OCI-LY7 (cell line): ENCODE measurements around the gene SRGN. TPM values are rescaled to one million over a fixed set of nuclear protein-coding genes. Genes with fewer than 3 reads are reported as not detected.

Experiments
- BruUV-seq: library from RNA; stranded (reverse); fragments of 400-500 nt; replicated peaks from 2 replicates; lab custom pipeline; 2021; lab: Mats Ljungman, UMichigan
- CTCF ChIA-PET: fragments of 300-600 bp; sonication (Branson Sonifier 250); formaldehyde crosslinking; loops from one replicate; lab custom pipeline; 2022; ENCODE audit warnings: antibody characterized with exemption; ENCODE audit not compliant: unreplicated experiment; lab: Charles Lee
- POLR2A ChIA-PET: fragments of 300-600 bp; sonication (Branson Sonifier 250); formaldehyde crosslinking; loops from one replicate; lab custom pipeline; 2022; ENCODE audit warnings: antibody characterized with exemption; lab: Charles Lee
- DNase-seq: peaks from one replicate; pipeline ENCODE4 v3.0.0-alpha.2; 2015; ENCODE audit warnings: low spot score
- H2AFZ ChIP-seq: fragments of 200-600 bp; sonication (generic), shearing (Covaris generic); 2 replicates; pipeline ENCODE4 v1.6.1; 2014; ENCODE audit warnings: mild to moderate bottlenecking, antibody characterized with exemption, low read length, moderate library complexity
- H3K27ac ChIP-seq: fragments of 200-600 bp; sonication (generic); 2 replicates; pipeline ENCODE4 v1.5.1; 2014; ENCODE audit warnings: mixed run types, low read depth, mild to moderate bottlenecking, moderate library complexity, low read length, inconsistent platforms; ENCODE audit not compliant: poor library complexity, severe bottlenecking
- H3K36me3 ChIP-seq: fragments of 200-600 bp; sonication (generic); 2 replicates; pipeline ENCODE4 v1.6.1; 2014; ENCODE audit warnings: mild to moderate bottlenecking, antibody characterized with exemption, low read length, moderate library complexity, mixed read lengths; ENCODE audit not compliant: insufficient read depth
- H3K4me1 ChIP-seq: fragments of 200-600 bp; sonication (generic); 2 replicates; pipeline ENCODE4 v1.5.1; 2014; ENCODE audit warnings: mild to moderate bottlenecking, low read length; ENCODE audit not compliant: insufficient read depth, poor library complexity, severe bottlenecking
- H3K4me2 ChIP-seq: fragments of 200-600 bp; sonication (generic); 2 replicates; pipeline ENCODE4 v1.6.1; 2014; ENCODE audit warnings: mild to moderate bottlenecking, low read length
- H3K4me3 ChIP-seq: fragments of 200-600 bp; sonication (generic); 2 replicates; pipeline ENCODE4 v1.5.1; 2014; ENCODE audit warnings: mild to moderate bottlenecking, low read depth, low read length; ENCODE audit not compliant: poor library complexity, severe bottlenecking
- H3K79me2 ChIP-seq: fragments of 200-600 bp; sonication (generic); 2 replicates; pipeline ENCODE4 v1.6.1; 2016; ENCODE audit warnings: low read depth, mild to moderate bottlenecking, low read length, moderate library complexity, mixed read lengths; ENCODE audit not compliant: insufficient read depth
- H3K9me2 ChIP-seq: fragments of 200-600 bp; sonication (generic); 2 replicates; pipeline ENCODE4 v1.6.1; 2016; ENCODE audit warnings: mild to moderate bottlenecking, low read length, mixed read lengths; ENCODE audit not compliant: insufficient read depth
- H3K9me3 ChIP-seq: fragments of 200-600 bp; sonication (generic); 2 replicates; pipeline ENCODE4 v1.6.1; 2014; ENCODE audit warnings: mild to moderate bottlenecking, mixed run types, low read length, mixed read lengths
- H4K20me1 ChIP-seq: fragments of 200-600 bp; sonication (generic); 2 replicates; pipeline ENCODE4 v1.6.1; 2014; ENCODE audit warnings: mild to moderate bottlenecking, antibody characterized with exemption, low read length, moderate library complexity, mixed read lengths; ENCODE audit not compliant: insufficient read depth
- EZH2phosphoT487 ChIP-seq: fragments of 200-600 bp; sonication (generic); IDR thresholded peaks from 2 replicates; pipeline ENCODE4 v1.6.1; 2018; ENCODE audit warnings: low read depth, borderline replicate concordance, mild to moderate bottlenecking, mixed run types, antibody characterized with exemption, low read length, moderate library complexity, mixed read lengths
- intact Hi-C: fragments of 100-400 bp; cut with micrococcal nuclease; formaldehyde crosslinking; loops from one replicate; pipeline ENCODE4 v1.10.0; 2022; ENCODE audit not compliant: unreplicated experiment
- total RNA-seq, 2 experiments: library from RNA; depleted of rRNA in 1 of 2; stranded (reverse); fragments of >200 nt in 1 of 2; shearing (Covaris generic) in 1 of 2; gene quantifications; 2 replicates each; pipeline ENCODE4 v1.2.3, GENCODE V29; 2014 to 2022
- TF ChIP-seq, protein P1 (sequence below): fragments of 200-600 bp; sonication (generic); conservative IDR thresholded peaks from 2 replicates; pipeline ENCODE4 v1.5.1; 2014; ENCODE audit warnings: mild to moderate bottlenecking, antibody characterized with exemption, low read length, moderate library complexity, mixed read lengths

SRGN gene
- total RNA-seq, 2 experiments from 2014 or later, result 5.8 to 16.3 TPM

DNA sequence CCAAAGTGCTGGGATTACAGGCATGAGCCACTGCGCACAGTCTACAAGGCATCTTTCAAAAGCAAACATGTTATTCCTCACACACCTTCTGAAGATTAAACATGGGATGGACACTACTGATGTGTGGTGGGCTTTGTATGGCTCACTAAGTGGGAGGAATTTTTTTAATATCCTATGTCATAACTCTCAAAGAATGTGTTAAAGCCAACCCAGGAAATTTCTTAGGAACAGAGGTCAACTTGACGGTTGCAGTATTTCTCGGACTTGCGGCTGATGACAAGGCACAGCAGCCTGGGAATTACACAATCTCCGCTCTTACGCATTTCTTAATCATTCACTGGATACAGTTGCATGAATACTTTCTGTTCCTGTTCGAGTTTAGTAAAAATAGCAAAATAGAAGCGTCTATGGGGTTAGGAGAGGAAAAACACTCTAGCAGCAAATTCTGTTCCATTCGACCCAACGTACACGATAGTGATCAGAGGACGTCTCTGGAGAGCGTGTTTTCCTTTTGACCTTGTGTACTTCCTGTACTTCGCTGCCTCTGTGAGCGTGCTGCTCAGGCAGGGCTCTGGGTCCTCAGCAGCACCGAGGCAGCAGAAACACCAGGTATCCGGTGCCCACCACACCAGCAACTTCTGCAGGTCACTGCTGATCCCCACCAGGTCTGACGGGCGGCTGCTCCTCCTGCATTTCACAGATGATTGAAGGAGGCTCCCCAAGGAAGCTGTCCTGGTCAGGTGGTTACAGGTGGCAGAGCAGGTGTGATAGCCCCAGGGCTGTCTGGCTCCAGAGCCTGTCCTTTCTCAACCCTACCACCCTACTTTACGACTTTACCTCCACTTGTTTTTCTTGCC is 26.4 kb upstream of the SRGN start:
- no peak overlapping the region for H3K4me3 ChIP-seq
- no TSS peak for BruUV-seq
- no peaks in the 10 kb centered on the region for H3K79me2 ChIP-seq
- no peak overlapping the region for H3K27ac ChIP-seq
- H4K20me1 ChIP-seq, result no peaks in the 10 kb centered on the region
- POLR2A ChIA-PET, result interaction anchor here (0.7 kb wide), 2 partner anchors 16 to 1320 kb away, joined by 4 to 6 read pairs; no protein-coding TSS in a partner anchor
- no peaks in the 10 kb centered on the region for H3K36me3 ChIP-seq
- H3K9me3 ChIP-seq, result no peaks in the 10 kb centered on the region
- H3K4me2 ChIP-seq, result no peak overlapping the region
- CTCF ChIA-PET, result interaction anchor here (1.1 kb wide), 1 partner anchor 17 kb away, joined by 3 read pairs; no protein-coding TSS in a partner anchor
- TF ChIP-seq, protein P1, sequence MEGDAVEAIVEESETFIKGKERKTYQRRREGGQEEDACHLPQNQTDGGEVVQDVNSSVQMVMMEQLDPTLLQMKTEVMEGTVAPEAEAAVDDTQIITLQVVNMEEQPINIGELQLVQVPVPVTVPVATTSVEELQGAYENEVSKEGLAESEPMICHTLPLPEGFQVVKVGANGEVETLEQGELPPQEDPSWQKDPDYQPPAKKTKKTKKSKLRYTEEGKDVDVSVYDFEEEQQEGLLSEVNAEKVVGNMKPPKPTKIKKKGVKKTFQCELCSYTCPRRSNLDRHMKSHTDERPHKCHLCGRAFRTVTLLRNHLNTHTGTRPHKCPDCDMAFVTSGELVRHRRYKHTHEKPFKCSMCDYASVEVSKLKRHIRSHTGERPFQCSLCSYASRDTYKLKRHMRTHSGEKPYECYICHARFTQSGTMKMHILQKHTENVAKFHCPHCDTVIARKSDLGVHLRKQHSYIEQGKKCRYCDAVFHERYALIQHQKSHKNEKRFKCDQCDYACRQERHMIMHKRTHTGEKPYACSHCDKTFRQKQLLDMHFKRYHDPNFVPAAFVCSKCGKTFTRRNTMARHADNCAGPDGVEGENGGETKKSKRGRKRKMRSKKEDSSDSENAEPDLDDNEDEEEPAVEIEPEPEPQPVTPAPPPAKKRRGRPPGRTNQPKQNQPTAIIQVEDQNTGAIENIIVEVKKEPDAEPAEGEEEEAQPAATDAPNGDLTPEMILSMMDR, result no peak
- TF ChIP-seq EZH2phosphoT487, result no peak
- H3K4me1 ChIP-seq, result no peaks in the 10 kb centered on the region
- no peaks in the 10 kb centered on the region for H3K9me2 ChIP-seq
- intact Hi-C loops, result no loop called here
- DNase-seq, result no peak
- H2AFZ ChIP-seq, result no peak overlapping the region

DNA sequence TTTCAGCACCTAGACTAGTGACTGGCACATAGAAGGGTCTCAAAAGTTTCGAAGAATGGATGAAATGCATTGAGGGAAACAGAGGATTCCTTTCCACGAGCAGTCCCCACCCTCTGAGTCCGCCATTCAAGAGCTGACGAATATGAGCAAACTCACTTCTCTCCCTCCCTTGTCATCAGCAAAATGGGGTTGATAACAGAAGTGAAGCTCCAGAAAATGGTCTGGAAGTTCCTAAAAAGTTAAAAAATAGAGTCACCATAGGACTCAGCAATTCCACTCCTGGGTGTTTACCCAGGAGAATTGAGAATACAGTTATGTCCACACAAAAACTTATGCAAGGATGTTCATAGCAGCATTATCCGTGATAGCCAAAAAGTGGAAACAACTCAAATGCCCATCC is 25.0 kb upstream of the SRGN start:
- Histone ChIP-seq H3K4me1 (no peaks in the 10 kb centered on the region), H3K4me3 (no peak overlapping the region), H4K20me1 (no peaks in the 10 kb centered on the region), H3K36me3 (no peaks in the 10 kb centered on the region), H3K9me2 (no peaks in the 10 kb centered on the region), H3K9me3 (no peaks in the 10 kb centered on the region), H3K4me2 (no peak overlapping the region), H3K27ac (no peak overlapping the region), H2AFZ (no peak overlapping the region), H3K79me2 (no peaks in the 10 kb centered on the region)
- intact Hi-C loops, result no loop called here
- ChIA-PET CTCF (interaction anchor here (1.1 kb wide), 1 partner anchor 19 kb away, joined by 3 read pairs; no protein-coding TSS in a partner anchor), POLR2A (interaction anchor here (0.6 kb wide), 1 partner anchor 99 kb away, joined by 5 read pairs; no protein-coding TSS in a partner anchor)
- DNase-seq, result no peak
- no peak for TF ChIP-seq EZH2phosphoT487
- TF ChIP-seq, protein P1, result no peak
- no TSS peak for BruUV-seq
